Testis (tissue), 2 donors: ENCODE results near the gene PRICKLE4.

Experiments used
- CTCF ChIP-seq, 3 experiments: fragments of 450-650 bp in 2 of 3; fragments of 200-600 bp in 1 of 3; sonication (generic) in 1 of 3; IDR thresholded peaks; one replicate each; pipeline ENCODE4 v1.5.1; 2016 to 2019; ENCODE audit warnings: antibody characterized with exemption in 3 of 3, mild to moderate bottlenecking in 2 of 3, moderate library complexity in 1 of 3
- POLR2A ChIP-seq: fragments of 450-650 bp; IDR thresholded peaks from one replicate; pipeline ENCODE4 v1.6.1; 2017; ENCODE audit warnings: antibody characterized with exemption, mild to moderate bottlenecking, moderate library complexity

- no peak for TF ChIP-seq CTCF (IDR thresholded peaks at IDR 0.05)
- TF ChIP-seq POLR2A: no peak
These were observed 51.7 kb downstream of the PRICKLE4 start for GRCh38 chr6:41832263-41832662.
